GM19467 (cell line): ENCODE data around the gene ALX4.
A peak's percentile ranks its signal among the peaks of the same experiment; 100 is the strongest.

Experiments used
- ATAC-seq: cut with Tn5 transposase; IDR thresholded peaks from one replicate; pipeline ENCODE4 v1.9.1; 2021; ENCODE audit warnings: mild to moderate bottlenecking, moderate library complexity; ENCODE audit not compliant: unreplicated experiment

The ALX4 gene

GRCh38 chr11:44309478-44310205 lies at the start of gene ALX4:
Gene ALX4 (minus strand): TSS chr11:44310139. CDS start chr11:44310062, 77 bp downstream.
- ATAC-seq, result no peak

DNA sequence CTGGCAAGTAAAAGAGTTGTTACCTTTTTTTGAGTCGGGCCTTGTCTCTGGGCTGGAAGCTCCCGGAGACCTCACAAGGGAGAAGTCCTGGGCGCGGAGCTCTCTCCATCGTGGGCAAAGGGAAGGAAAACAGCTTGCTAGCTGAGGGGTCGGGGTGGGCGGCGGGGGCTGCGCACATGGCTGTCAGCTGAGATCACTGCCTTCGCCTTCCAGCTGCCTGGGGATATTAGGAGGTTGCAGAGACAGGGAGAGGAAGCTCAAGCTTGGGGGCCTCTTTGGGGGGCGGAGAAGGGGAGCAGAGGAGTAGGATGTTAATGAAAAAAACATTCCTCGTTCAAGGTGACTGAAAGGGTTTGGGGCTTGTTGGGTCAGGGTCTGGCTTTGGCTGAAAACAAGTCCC lies 49.2 kb upstream of the ALX4 start:
- no peak for ATAC-seq

- no peak for ATAC-seq
Observed at GRCh38 chr11:44358713-44359112, 48.8 kb upstream of the ALX4 start.

DNA sequence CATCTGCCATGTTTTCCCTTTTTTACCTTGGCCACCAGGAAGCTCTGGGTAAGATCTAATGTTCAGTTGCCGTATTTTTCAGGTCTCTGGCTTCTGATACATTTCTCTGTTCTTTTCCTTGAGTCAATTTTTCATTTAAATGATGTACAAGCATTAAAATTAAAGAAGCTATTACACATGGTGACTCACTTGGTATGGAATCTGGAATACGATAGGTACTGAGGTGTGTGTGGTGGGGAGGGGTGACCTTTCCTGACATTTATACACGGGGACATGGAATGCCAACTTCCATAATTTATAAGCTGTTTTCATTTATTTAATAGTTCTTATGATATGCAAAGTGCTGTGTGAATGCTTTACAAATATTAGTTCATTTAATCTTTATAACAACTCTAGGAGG lies 47.8 kb upstream of the ALX4 start:
- no peak for ATAC-seq

- ATAC-seq, result no peak
Observed at GRCh38 chr11:44356351-44356750, 46.4 kb upstream of the ALX4 start.

DNA sequence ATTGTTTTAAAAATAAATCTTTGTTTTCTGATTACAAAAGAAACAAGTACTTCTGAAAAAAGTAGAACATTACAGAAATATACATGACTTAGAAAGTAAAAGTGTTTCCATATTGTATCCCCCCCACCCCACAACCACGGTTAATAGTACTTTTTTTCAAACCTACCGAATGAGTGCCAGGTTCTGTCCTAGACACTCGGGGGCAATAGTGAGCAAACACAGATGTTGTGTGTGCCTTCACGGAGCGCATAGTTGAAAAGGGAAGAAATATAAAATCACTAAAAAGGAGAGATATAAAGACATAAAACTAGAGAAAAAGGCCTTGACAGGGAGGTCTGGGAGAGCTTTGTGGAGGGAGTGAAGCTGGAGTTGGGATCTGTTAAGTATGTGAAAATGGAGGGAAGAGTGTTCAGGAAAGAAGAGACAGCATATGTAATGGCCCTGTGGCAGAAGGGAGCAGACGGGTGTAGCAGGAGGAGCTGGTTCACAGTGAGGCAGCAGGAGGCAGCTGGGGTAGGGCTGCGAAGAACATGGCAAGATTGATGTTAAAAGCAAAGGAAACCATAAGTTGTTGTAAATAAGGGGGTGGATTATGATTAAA lies 42.1 kb upstream of the ALX4 start:
- ATAC-seq, result no peak

GRCh38 chr11:44351006-44351660 lies 41.2 kb upstream of the ALX4 start:
- peak; percentile 89 for ATAC-seq

DNA sequence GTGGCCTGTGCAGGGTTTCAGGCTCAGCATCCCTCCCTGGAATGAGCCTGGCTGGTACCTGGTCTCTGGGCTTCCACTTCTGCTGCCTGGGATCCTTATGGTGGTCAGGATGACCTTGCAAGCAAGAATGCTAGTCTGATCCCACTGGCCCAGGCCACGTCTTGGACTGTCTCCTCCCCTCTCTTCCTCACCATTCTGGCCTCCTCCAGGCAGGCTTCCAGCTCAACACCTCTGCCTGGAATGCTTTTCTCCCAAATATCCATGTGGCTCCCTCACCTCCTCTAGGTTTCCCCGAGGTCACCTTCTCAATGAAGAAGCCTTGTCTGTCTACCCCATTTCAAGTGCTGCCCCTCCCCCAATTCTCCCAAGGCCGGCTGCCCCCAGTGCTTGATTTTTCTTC lies 39.4 kb upstream of the ALX4 start:
- ATAC-seq, result no peak

- ATAC-seq, result no peak
Observed at GRCh38 chr11:44348721-44349120, 38.8 kb upstream of the ALX4 start.

GRCh38 chr11:44348114-44348513 lies 38.2 kb upstream of the ALX4 start:
- ATAC-seq, result no peak

DNA sequence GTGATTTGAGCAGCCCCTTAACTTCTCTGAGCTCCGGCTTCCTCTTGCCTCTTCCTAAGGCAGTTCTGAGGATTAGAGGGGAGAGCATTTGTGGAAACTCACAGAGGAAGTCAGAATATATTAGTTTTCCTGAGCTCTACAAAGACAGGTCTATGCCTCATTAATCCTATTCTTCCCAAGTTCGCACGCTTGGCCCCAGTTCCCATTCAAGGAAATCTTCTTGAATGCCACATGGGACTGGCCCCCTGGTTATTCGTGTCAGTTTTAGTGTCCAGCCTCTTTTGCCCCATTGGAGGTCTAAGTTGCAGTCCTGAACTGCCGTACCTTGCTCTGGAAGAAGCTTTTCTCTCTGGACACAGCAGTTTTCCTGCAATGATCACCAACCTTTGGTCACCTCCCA lies 37.6 kb upstream of the ALX4 start:
- ATAC-seq, result no peak

DNA sequence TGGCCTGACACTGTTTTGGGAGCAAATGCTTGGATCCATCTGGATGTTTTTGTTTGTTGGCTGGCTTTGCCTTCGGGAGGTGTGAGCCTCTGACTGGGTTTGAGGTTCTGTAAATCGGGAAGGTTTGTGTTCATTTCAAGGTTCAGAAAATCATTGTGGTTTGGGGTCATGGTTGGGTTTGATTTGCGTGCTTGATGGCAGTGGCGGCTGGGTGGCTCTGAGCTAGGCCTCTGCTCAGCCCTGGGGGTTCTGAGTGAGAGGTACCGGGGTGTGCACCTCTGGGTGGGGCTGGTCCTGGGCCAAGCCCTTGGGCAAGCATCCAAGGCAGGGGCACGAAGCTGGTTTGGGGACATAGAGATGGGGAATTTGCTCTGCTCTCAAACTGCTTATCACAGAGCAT lies 37.0 kb upstream of the ALX4 start:
- ATAC-seq, result no peak

- ATAC-seq, result no peak
Observed at GRCh38 chr11:44345781-44346180, 35.8 kb upstream of the ALX4 start.

GRCh38 chr11:44344921-44345320 lies 35.0 kb upstream of the ALX4 start:
- ATAC-seq, result no peak

GRCh38 chr11:44344423-44344820 lies 34.5 kb upstream of the ALX4 start:
- no peak for ATAC-seq

- no peak for ATAC-seq
Observed at GRCh38 chr11:44343778-44344422, 34.0 kb upstream of the ALX4 start.

DNA sequence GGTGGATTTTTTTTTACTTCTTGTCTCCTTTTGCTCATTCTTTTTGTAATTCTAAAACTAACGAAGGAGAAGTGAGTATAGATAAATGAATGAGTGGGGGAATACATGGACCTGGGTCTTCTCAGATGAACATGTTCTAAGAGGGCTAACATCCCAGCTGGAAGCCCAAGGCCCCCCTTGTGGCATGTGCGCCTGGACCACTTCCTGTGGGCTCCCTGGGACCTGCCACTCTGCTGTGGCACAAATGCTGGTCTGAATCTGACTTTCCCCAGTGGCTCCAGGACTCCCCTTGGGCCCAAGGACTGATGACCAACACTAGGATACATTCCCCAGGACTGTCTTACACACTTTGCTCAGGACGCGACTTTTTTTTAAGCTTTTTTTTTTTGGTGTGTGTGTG lies 32.7 kb upstream of the ALX4 start:
- ATAC-seq, result no peak

DNA sequence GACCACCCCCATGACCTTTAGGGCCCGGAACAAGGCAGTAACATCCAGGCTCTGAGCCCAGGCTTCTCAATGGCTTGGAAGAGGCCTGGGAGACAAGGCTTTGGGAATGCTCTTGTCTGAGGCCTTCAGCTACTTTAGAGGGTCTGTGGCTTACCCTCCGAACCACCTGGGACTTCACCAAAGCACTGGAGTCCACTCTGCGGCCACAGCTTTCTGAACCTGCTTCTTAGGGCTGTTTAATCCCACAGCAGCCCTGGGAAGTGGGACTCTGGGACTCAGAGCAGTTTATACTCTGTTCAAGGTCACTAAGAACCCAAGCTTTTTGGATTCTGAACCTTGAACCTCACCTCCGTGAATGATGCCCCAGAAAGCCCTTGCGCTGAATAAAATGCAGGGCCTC lies 30.7 kb upstream of the ALX4 start:
- no peak for ATAC-seq

- no peak for ATAC-seq
Observed at GRCh38 chr11:44339530-44339883, 29.6 kb upstream of the ALX4 start.

- ATAC-seq, result no peak
Observed at GRCh38 chr11:44338698-44339529, 29.0 kb upstream of the ALX4 start.

GRCh38 chr11:44338026-44338425 lies 28.1 kb upstream of the ALX4 start:
- ATAC-seq, result no peak
